K562 (cell line): ENCODE measurements around the gene CRYM. TPM values are rescaled to one million over a fixed set of nuclear protein-coding genes. Genes with fewer than 3 reads are reported as not detected.

Experiments
- ATAC-seq: fragments of 200-7000 bp; cut with Tn5 transposase; 3 replicates; pipeline ENCODE4 v1.9.1; 2020; ENCODE audit warnings: moderate library complexity
- BruUV-seq: library from RNA; stranded (reverse); fragments of 400-500 nt; replicated peaks from 2 replicates; lab custom pipeline; 2021; lab: Mats Ljungman, UMichigan
- CTCF ChIA-PET: fragments of 300-600 bp; formaldehyde crosslinking; extraction: SDS; loops from one replicate; lab custom pipeline; 2021; ENCODE audit warnings: low intra/inter-chr PET ratio; lab: Yijun Ruan, JAX
- POLR2A ChIA-PET: fragments of 300-600, 350-650 bp; sonication (Branson Sonifier 250); formaldehyde crosslinking; extraction: SDS; loops from one replicate; lab custom pipeline; 2021; ENCODE audit warnings: antibody characterized with exemption, inconsistent platforms; lab: Yijun Ruan, JAX
- DNase-seq, 4 experiments: peaks; one replicate each; pipeline versions ENCODE4 v3.0.0 to v3.0.0-alpha.2; 2011 to 2018; ENCODE audit warnings: low spot score in 3 of 4, mixed read lengths in 3 of 4; ENCODE audit errors: extremely low read depth in 1 of 4
- FAIRE-seq: peaks from 2 replicates; lab custom pipeline; 2011; peaks lifted over from hg19 to GRCh38; lab: Jason Lieb, UNC
- H2AFZ ChIP-seq: 2 replicates; pipeline ENCODE4 v1.6.0; 2011; ENCODE audit warnings: low read depth, low read length, control low read depth, inconsistent platforms
- H3K27ac ChIP-seq: fragments of 200-600 bp; 3 replicates; pipeline ENCODE4 v1.8.0; 2011; ENCODE audit warnings: low read depth, mild to moderate bottlenecking, control low read depth, inconsistent platforms, low read length, moderate library complexity, mixed read lengths; ENCODE audit errors: extremely low read depth
- H3K27me3 ChIP-seq, 2 experiments: fragments of 300-600 bp in 1 of 2; 2 replicates in 1 of 2; 3 replicates in 1 of 2; pipeline versions ENCODE4 v1.6.0 to v1.8.0; 2011; ENCODE audit warnings: inconsistent platforms in 2 of 2, low read length in 2 of 2, mild to moderate bottlenecking in 1 of 2, mixed read lengths in 1 of 2, moderate library complexity in 1 of 2; ENCODE audit not compliant: control insufficient read depth in 2 of 2, insufficient read depth in 2 of 2
- H3K36me3 ChIP-seq: fragments of 300-600 bp; 3 replicates; pipeline ENCODE4 v1.8.0; 2011; ENCODE audit warnings: mild to moderate bottlenecking, low read length, inconsistent platforms; ENCODE audit not compliant: control insufficient read depth, insufficient read depth
- H3K4me1 ChIP-seq, 2 experiments: fragments of 200-600 bp in 1 of 2; replicated peaks in 1 of 2; 2 replicates in 1 of 2; 3 replicates in 1 of 2; pipeline versions ENCODE4 v1.5.1 to v1.8.0; 2011; ENCODE audit warnings: inconsistent platforms in 2 of 2, low read length in 2 of 2, mild to moderate bottlenecking in 1 of 2, mixed read lengths in 1 of 2, moderate library complexity in 1 of 2; ENCODE audit not compliant: control insufficient read depth in 2 of 2, insufficient read depth in 2 of 2
- H3K4me2 ChIP-seq: 2 replicates; pipeline ENCODE4 v1.6.1; 2011; ENCODE audit warnings: low read length, control low read depth, inconsistent platforms, mixed read lengths; ENCODE audit not compliant: insufficient read depth
- H3K4me3 ChIP-seq: fragments of 200-600 bp; sonication (generic), shearing (Covaris generic); 2 replicates; pipeline ENCODE4 v1.5.1; 2016; ENCODE audit warnings: control low read depth, inconsistent platforms
- H3K79me2 ChIP-seq: fragments of 200-600 bp; 3 replicates; pipeline ENCODE4 v1.8.0; 2011; ENCODE audit warnings: low read length, inconsistent platforms; ENCODE audit not compliant: control insufficient read depth, insufficient read depth
- H3K9ac ChIP-seq, 2 experiments: 2 replicates each; pipeline versions ENCODE4 v1.6.0 to v1.6.1; 2011; ENCODE audit warnings: low read depth in 2 of 2, low read length in 2 of 2, control low read depth in 1 of 2, inconsistent platforms in 1 of 2, mild to moderate bottlenecking in 1 of 2, mixed read lengths in 1 of 2; ENCODE audit not compliant: insufficient read depth in 1 of 2
- H3K9me1 ChIP-seq: one replicate; pipeline ENCODE4 v1.6.0; 2011; ENCODE audit warnings: inconsistent platforms, mild to moderate bottlenecking, low read length, moderate library complexity; ENCODE audit not compliant: control insufficient read depth, insufficient read depth
- H3K9me3 ChIP-seq: replicated peaks from 2 replicates; pipeline ENCODE4 v1.5.1; 2011; ENCODE audit warnings: low read depth, low read length, inconsistent platforms; ENCODE audit not compliant: control insufficient read depth, insufficient read depth
- H4K20me1 ChIP-seq: replicated peaks from 2 replicates; pipeline ENCODE4 v1.6.1; 2011; ENCODE audit warnings: low read length, inconsistent platforms, mixed read lengths; ENCODE audit not compliant: control insufficient read depth, insufficient read depth
- CBX5 ChIP-seq: IDR thresholded peaks from 2 replicates; pipeline ENCODE4 v1.6.1; 2014; ENCODE audit warnings: low read depth, borderline replicate concordance
- GATAD2A ChIP-seq: fragments of 450-650 bp; IDR thresholded peaks from 2 replicates; pipeline ENCODE4 v1.6.1; 2017
- GTF2F1 ChIP-seq: IDR thresholded peaks from 2 replicates; pipeline ENCODE4 v1.6.1; 2011; ENCODE audit warnings: low read depth, low read length, improper control_type of control experiment
- HDAC2 ChIP-seq: fragments of 450-650 bp; IDR thresholded peaks from 2 replicates; pipeline ENCODE4 v1.6.1; 2016; ENCODE audit warnings: mild to moderate bottlenecking
- MCM3 ChIP-seq: fragments of 450-650 bp; IDR thresholded peaks from 2 replicates; pipeline ENCODE4 v1.6.1; 2016
- NCOA4 ChIP-seq: fragments of 450-650 bp; IDR thresholded peaks from 2 replicates; pipeline ENCODE4 v1.6.1; 2018; ENCODE audit warnings: mild to moderate bottlenecking; ENCODE audit not compliant: partially characterized antibody
- NRF1 ChIP-seq, 2 experiments: fragments of 450-650 bp; IDR thresholded peaks in 1 of 2; conservative IDR thresholded peaks in 1 of 2; 2 replicates each; pipeline ENCODE4 v1.6.1; 2014; ENCODE audit warnings: mild to moderate bottlenecking in 2 of 2
- RBM14 ChIP-seq: fragments of 200-400 bp; formaldehyde crosslinking; IDR thresholded peaks from 2 replicates; pipeline ENCODE4 v1.6.1; 2018; ENCODE audit warnings: low read depth, mild to moderate bottlenecking, low read length, moderate library complexity, borderline replicate concordance; ENCODE audit not compliant: insufficient read depth
- RBM15 ChIP-seq: fragments of 200-400 bp; formaldehyde crosslinking; IDR thresholded peaks from 2 replicates; pipeline ENCODE4 v1.6.1; 2018; ENCODE audit warnings: mild to moderate bottlenecking, low read length, moderate library complexity; ENCODE audit not compliant: insufficient read depth
- RNF2 ChIP-seq: sonication (generic); IDR thresholded peaks from 2 replicates; pipeline ENCODE4 v1.6.1; 2016
- SP2 ChIP-seq: IDR thresholded peaks from 2 replicates; pipeline ENCODE4 v1.6.1; 2011; ENCODE audit warnings: mild to moderate bottlenecking, low read depth, low read length, moderate library complexity; ENCODE audit not compliant: poor library complexity, severe bottlenecking; ENCODE audit errors: extremely low read depth
- ZFP36 ChIP-seq: fragments of 150-350 bp; IDR thresholded peaks from 2 replicates; pipeline ENCODE4 v1.6.1; 2018; ENCODE audit warnings: low read length, low read depth; ENCODE audit not compliant: partially characterized antibody
- ZNF140 ChIP-seq: fragments of 250-450 bp; sonication (Bioruptor Pico); IDR thresholded peaks from 2 replicates; pipeline ENCODE4 v1.8.0; 2021; ENCODE audit warnings: moderate library complexity, mild to moderate bottlenecking, inconsistent platforms
- ZNF436 ChIP-seq: fragments of 250-450, 450-650 bp; sonication (Bioruptor Pico); formaldehyde crosslinking; IDR thresholded peaks from 2 replicates; pipeline ENCODE4 v1.7.0; 2020; ENCODE audit warnings: mild to moderate bottlenecking
- ZNF75A ChIP-seq: fragments of 450-650 bp; formaldehyde crosslinking; IDR thresholded peaks from 2 replicates; pipeline ENCODE4 v1.4.0; 2020; ENCODE audit warnings: mild to moderate bottlenecking
- WGBS: fragments of 100-300 bp; shearing (Covaris generic); methylation state at CpG from one replicate; pipeline ENCODE4 v1.1.6; 2016; ENCODE audit warnings: low coverage, mixed read lengths; ENCODE audit not compliant: insufficient coverage; ENCODE audit errors: missing lambda C conversion rate; 5-methylcytosine and 5-hydroxymethylcytosine counted together
- in situ Hi-C: fragments of 300-500 bp; cut with MboI; formaldehyde crosslinking; loops from 4 replicates; pipeline ENCODE4 v1.15.0; 2018; ENCODE audit warnings: inconsistent platforms, mixed read lengths
- intact Hi-C: fragments of 100-400 bp; cut with micrococcal nuclease; formaldehyde crosslinking; loops from 2 replicates; pipeline ENCODE4 v1.14.2; 2022
- polyA plus RNA-seq, 8 experiments: library from polyadenylated mRNA; depleted of rRNA in 4 of 8; stranded (reverse) in 5 of 8; unstranded in 3 of 8; fragments of >200 nt; fragmentation: Nextera tagmentation in 2 of 8; fragmentation: Illumina TruSeq in 1 of 8; extraction: Ambion mirVana in 2 of 8; extraction: Trizol in 1 of 8; gene quantifications; 2 replicates each; pipeline versions ENCODE4 v1.2.1 to v1.2.3, GENCODE V29; 2011 to 2014; ENCODE audit warnings: inconsistent platforms in 1 of 8, missing spikeins in 1 of 8
- total RNA-seq, 7 experiments: library from RNA; depleted of rRNA in 6 of 7; stranded (reverse); fragments of >200 nt in 6 of 7; fragmentation: Illumina TruSeq in 2 of 7; extraction: Trizol in 2 of 7; gene quantifications; 2 replicates each; pipeline versions ENCODE4 v1.2.1 to v1.2.3, GENCODE V29; 2011 to 2021; ENCODE audit warnings: low replicate concordance in 1 of 7

The CRYM gene
- total and polyA plus RNA-seq, 9 of the 15 experiments (the other 6 are each of a cell fraction or from before 2014, with no cell fraction given) = 0.08 to 0.98 (median 0.47) TPM

DNA sequence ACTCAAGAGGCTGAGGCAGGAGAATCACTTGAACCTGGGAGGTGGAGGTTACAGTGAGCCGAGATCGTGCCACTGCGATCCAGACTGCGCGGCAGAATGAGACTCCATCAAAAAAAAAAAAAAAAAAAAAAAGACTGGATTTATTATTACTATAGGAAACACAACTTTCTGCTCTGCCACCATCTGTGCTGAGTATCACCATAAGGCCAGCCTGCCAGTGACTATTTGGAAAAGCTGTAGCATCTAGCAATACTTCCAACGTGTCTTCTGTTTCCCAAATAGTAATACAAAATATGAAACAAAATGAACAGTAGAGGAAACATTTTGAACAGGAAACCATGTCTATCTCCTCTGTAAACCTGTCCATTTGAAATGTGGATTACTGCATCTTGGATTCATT is 43.6 kb upstream of the CRYM start:
- no TSS peak for BruUV-seq
- H2AFZ ChIP-seq = no peak overlapping the region
- ATAC-seq = no peak
- H3K9me1 ChIP-seq = no peaks in the 10 kb centered on the region
- TF ChIP-seq RBM15 = no peak
- TF ChIP-seq ZNF140 (CRISPR knock-in tag) = no peak
- TF ChIP-seq SP2 = no peak
- TF ChIP-seq GTF2F1 = no peak
- no peak for TF ChIP-seq GATAD2A
- TF ChIP-seq NCOA4 = no peak
- no peak for TF ChIP-seq MCM3
- no peak for TF ChIP-seq RNF2
- no peak for TF ChIP-seq HDAC2
- no peak for TF ChIP-seq ZNF436 (CRISPR knock-in tag)
- TF ChIP-seq CBX5 = no peak
- TF ChIP-seq ZNF75A (CRISPR knock-in tag) = no peak
- no peak for TF ChIP-seq RBM14
- TF ChIP-seq ZFP36 = no peak
- no peak for TF ChIP-seq NRF1 (conservative IDR thresholded peaks at IDR 0.05 in 1 of 2, IDR thresholded peaks at IDR 0.05 in 1 of 2)
- H3K4me3 ChIP-seq = no peak overlapping the region
- peaks cover 5 to 21% of the 10 kb centered on the region in 2 experiments; a peak in 4 of 5 replicates for H3K27me3 ChIP-seq
- WGBS = 18% methylated on average over 1 of the region's 6 CpGs
- no peaks in the 10 kb centered on the region for H3K79me2 ChIP-seq
- no peaks in the 10 kb centered on the region for H4K20me1 ChIP-seq
- in situ Hi-C loops (loop anchor here (25.0 kb wide), 1 partner anchor 241 kb away; no protein-coding TSS in a partner anchor), intact Hi-C loops (no loop called here)
- ChIA-PET POLR2A (no interaction called here), CTCF (no interaction called here)
- H3K9me3 ChIP-seq = no peaks in the 10 kb centered on the region
- H3K4me1 ChIP-seq = no peaks in the 10 kb centered on the region
- H3K4me2 ChIP-seq = no peak overlapping the region
- no peaks in the 10 kb centered on the region for H3K36me3 ChIP-seq
- DNase-seq = no peak
- no peak overlapping the region for H3K9ac ChIP-seq
- FAIRE-seq = no peak
- H3K27ac ChIP-seq = no peak overlapping the region
